Cerebellar cortex (tissue), 1 donor: ENCODE data around the gene BCL11A.

ENCODE experiments used
- DNase-seq: peaks from one replicate; pipeline ENCODE4 v3.0.0-alpha.2; 2015; ENCODE audit warnings: low spot score

BCL11A gene

GRCh38 chr2:60505880-60506260, 47.6 kb downstream of the BCL11A start:
- DNase-seq = no peak

GRCh38 chr2:60505240-60505879, 48.1 kb downstream of the BCL11A start:
- DNase-seq = no peak

GRCh38 chr2:60504049-60504448, 49.4 kb downstream of the BCL11A start:
- no peak for DNase-seq

GRCh38 chr2:60502144-60502543, 51.3 kb downstream of the BCL11A start:
- DNase-seq = no peak

GRCh38 chr2:60500861-60501260, 52.6 kb downstream of the BCL11A start:
- DNase-seq = no peak

- no peak for DNase-seq
Observed at GRCh38 chr2:60499651-60500265, 53.7 kb downstream of the BCL11A start.

- DNase-seq = no peak
Observed at GRCh38 chr2:60498816-60499429, 54.5 kb downstream of the BCL11A start.

GRCh38 chr2:60498127-60498815, 55.2 kb downstream of the BCL11A start:
- no peak for DNase-seq

- DNase-seq = no peak
Observed at GRCh38 chr2:60497500-60497899, 56.0 kb downstream of the BCL11A start.

GRCh38 chr2:60496956-60497355, 56.5 kb downstream of the BCL11A start:
- DNase-seq = no peak

GRCh38 chr2:60496475-60496874, 57.0 kb downstream of the BCL11A start:
- no peak for DNase-seq

GRCh38 chr2:60495041-60495625, 58.3 kb downstream of the BCL11A start:
- DNase-seq = no peak

GRCh38 chr2:60493804-60494387, 59.6 kb downstream of the BCL11A start:
- DNase-seq = no peak

GRCh38 chr2:60492548-60492947, 60.9 kb downstream of the BCL11A start:
- DNase-seq = no peak

- DNase-seq = no peak
Observed at GRCh38 chr2:60490848-60491247, 62.6 kb downstream of the BCL11A start.

GRCh38 chr2:60490441-60490840, 63.0 kb downstream of the BCL11A start:
- DNase-seq = no peak

GRCh38 chr2:60489289-60489688, 64.2 kb downstream of the BCL11A start:
- no peak for DNase-seq

GRCh38 chr2:60488291-60488690, 65.2 kb downstream of the BCL11A start:
- no peak for DNase-seq

GRCh38 chr2:60487174-60487573, 66.3 kb downstream of the BCL11A start:
- no peak for DNase-seq

GRCh38 chr2:60486551-60486950, 66.9 kb downstream of the BCL11A start:
- no peak for DNase-seq

- no peak for DNase-seq
Observed at GRCh38 chr2:60486067-60486466, 67.4 kb downstream of the BCL11A start.

- no peak for DNase-seq
Observed at GRCh38 chr2:60485550-60485949, 67.9 kb downstream of the BCL11A start.
